ENCODE results near the gene NDE1. TPM values are rescaled to one million over a fixed set of nuclear protein-coding genes. Genes with fewer than 3 reads are reported as not detected.
"Not testable (repeated sequence)": the region's sequence is repeated elsewhere in the genome, so short reads cannot be mapped to it uniquely, and the experiment has no call there.

The NDE1 gene
- total RNA-seq, 1 donor from 2014 or later, result 12.5 TPM

GRCh38 chr16:15725641-15726240 is 75.7 kb downstream of the NDE1 start:
- Histone ChIP-seq H3K9me3 (ENCODE audit: control insufficient read depth in 3 of 3, low read length in 3 of 3) (no peaks in the 10 kb centered on the region), H3K27me3 (ENCODE audit: control insufficient read depth in 3 of 3, insufficient read depth in 3 of 3, low read length in 3 of 3) (no peaks in the 10 kb centered on the region), H3K4me1 (ENCODE audit: control insufficient read depth in 3 of 3, insufficient read depth in 3 of 3, low read length in 3 of 3) (no peaks in the 10 kb centered on the region), H3K27ac (ENCODE audit: low read depth, low read length) (no peak overlapping the region), H3K9ac (ENCODE audit: low read depth in 1 of 3, low read length in 3 of 3) (no peak overlapping the region), H3K4me3 (ENCODE audit: low read length in 3 of 3) (no peak overlapping the region), H3K36me3 (ENCODE audit: control insufficient read depth in 3 of 3, insufficient read depth in 3 of 3, low read length in 3 of 3) (peaks cover 18 to 25% (median 23%) of the 10 kb centered on the region in 3 donors)

DNA sequence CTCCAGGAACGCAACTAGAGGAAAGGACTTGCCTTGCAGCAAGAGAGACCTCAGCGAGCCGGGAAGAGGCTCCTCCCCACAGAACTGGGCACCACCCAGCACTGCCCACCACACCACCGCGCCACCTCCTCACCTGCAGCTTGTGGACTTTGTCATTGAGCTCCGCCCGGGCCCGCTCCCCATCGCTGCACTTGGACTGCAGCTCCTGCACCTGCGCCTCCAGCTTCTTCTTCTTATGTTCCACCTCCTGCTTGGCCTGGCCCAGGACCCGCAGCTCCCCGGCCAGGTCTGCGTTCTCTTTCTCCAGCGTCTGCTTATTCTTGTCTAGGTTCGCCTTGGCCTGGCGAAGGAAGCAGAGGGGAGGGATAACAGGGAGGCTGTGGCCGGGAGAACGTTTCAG is 76.7 kb downstream of the NDE1 start:
- no peaks in the 10 kb centered on the region for H3K4me1 ChIP-seq (ENCODE audit: control insufficient read depth in 3 of 3, insufficient read depth in 3 of 3, low read length in 3 of 3)
- H3K27me3 ChIP-seq (ENCODE audit: control insufficient read depth in 3 of 3, insufficient read depth in 3 of 3, low read length in 3 of 3), result no peaks in the 10 kb centered on the region
- no peaks in the 10 kb centered on the region for H3K9me3 ChIP-seq (ENCODE audit: control insufficient read depth in 3 of 3, low read length in 3 of 3)
- H3K9ac ChIP-seq (ENCODE audit: low read depth in 1 of 3, low read length in 3 of 3), result no peak overlapping the region
- no peak overlapping the region for H3K4me3 ChIP-seq (ENCODE audit: low read length in 3 of 3)
- no peak overlapping the region for H3K27ac ChIP-seq (ENCODE audit: low read depth, low read length)
- H3K36me3 ChIP-seq (ENCODE audit: control insufficient read depth in 3 of 3, insufficient read depth in 3 of 3, low read length in 3 of 3), result peaks cover 18 to 23% (median 21%) of the 10 kb centered on the region in 3 donors

- H3K9ac ChIP-seq (ENCODE audit: low read depth in 1 of 3, low read length in 3 of 3); H3K9me3 ChIP-seq (ENCODE audit: control insufficient read depth in 3 of 3, low read length in 3 of 3); H3K4me1 ChIP-seq (ENCODE audit: control insufficient read depth in 3 of 3, insufficient read depth in 3 of 3, low read length in 3 of 3); H3K4me3 ChIP-seq (ENCODE audit: low read length in 3 of 3); H3K27me3 ChIP-seq (ENCODE audit: control insufficient read depth in 3 of 3, insufficient read depth in 3 of 3, low read length in 3 of 3); H3K27ac ChIP-seq (ENCODE audit: low read depth, low read length): not testable (repeated sequence)
- H3K36me3 ChIP-seq (ENCODE audit: control insufficient read depth in 3 of 3, insufficient read depth in 3 of 3, low read length in 3 of 3), result peaks cover 18 to 21% (median 18%) of the 10 kb centered on the region in 3 donors
Measured at GRCh38 chr16:15727697-15728096, 77.7 kb downstream of the NDE1 start.

DNA sequence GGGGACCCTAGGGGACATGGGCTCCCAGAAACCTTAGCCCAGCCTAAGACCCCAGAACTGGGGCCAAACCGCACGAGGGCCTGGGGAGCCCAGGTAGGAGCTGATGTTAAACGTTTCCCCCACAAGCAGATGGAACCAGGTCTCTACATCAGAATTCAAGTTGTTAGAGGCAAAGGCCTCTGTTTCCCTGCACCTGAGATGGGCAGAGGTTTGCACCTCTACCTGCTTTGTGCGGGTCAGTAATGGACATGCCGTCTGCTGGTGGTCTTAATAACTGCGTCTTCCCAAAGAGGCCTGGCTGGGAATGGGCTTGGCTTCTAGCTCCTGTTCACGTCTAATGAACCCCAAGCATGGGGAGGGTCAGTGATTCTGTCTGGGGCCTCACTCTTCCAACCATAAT is 79.1 kb downstream of the NDE1 start:
- Histone ChIP-seq H3K27ac (ENCODE audit: low read depth, low read length) (no peak overlapping the region), H3K4me1 (ENCODE audit: control insufficient read depth in 3 of 3, insufficient read depth in 3 of 3, low read length in 3 of 3) (no peaks in the 10 kb centered on the region), H3K9ac (ENCODE audit: low read depth in 1 of 3, low read length in 3 of 3) (no peak overlapping the region), H3K9me3 (ENCODE audit: control insufficient read depth in 3 of 3, low read length in 3 of 3) (no peaks in the 10 kb centered on the region), H3K27me3 (ENCODE audit: control insufficient read depth in 3 of 3, insufficient read depth in 3 of 3, low read length in 3 of 3) (no peaks in the 10 kb centered on the region), H3K4me3 (ENCODE audit: low read length in 3 of 3) (no peak overlapping the region), H3K36me3 (ENCODE audit: control insufficient read depth in 3 of 3, insufficient read depth in 3 of 3, low read length in 3 of 3) (peaks cover 14 to 21% (median 18%) of the 10 kb centered on the region in 3 donors)

GRCh38 chr16:15732416-15732815 is 82.4 kb downstream of the NDE1 start:
- Histone ChIP-seq H3K27ac (ENCODE audit: low read depth, low read length) (no peak overlapping the region), H3K9me3 (ENCODE audit: control insufficient read depth in 3 of 3, low read length in 3 of 3) (no peaks in the 10 kb centered on the region), H3K4me3 (ENCODE audit: low read length in 3 of 3) (no peak overlapping the region), H3K36me3 (ENCODE audit: control insufficient read depth in 3 of 3, insufficient read depth in 3 of 3, low read length in 3 of 3) (peaks cover 2 to 11% (median 9%) of the 10 kb centered on the region in 3 donors), H3K4me1 (ENCODE audit: control insufficient read depth in 3 of 3, insufficient read depth in 3 of 3, low read length in 3 of 3) (no peaks in the 10 kb centered on the region), H3K27me3 (ENCODE audit: control insufficient read depth in 3 of 3, insufficient read depth in 3 of 3, low read length in 3 of 3) (no peaks in the 10 kb centered on the region), H3K9ac (ENCODE audit: low read depth in 1 of 3, low read length in 3 of 3) (no peak overlapping the region)

GRCh38 chr16:15735610-15736009 is 85.6 kb downstream of the NDE1 start:
- Histone ChIP-seq H3K27ac (ENCODE audit: low read depth, low read length) (no peak overlapping the region), H3K4me1 (ENCODE audit: control insufficient read depth in 3 of 3, insufficient read depth in 3 of 3, low read length in 3 of 3) (no peaks in the 10 kb centered on the region), H3K36me3 (ENCODE audit: control insufficient read depth in 3 of 3, insufficient read depth in 3 of 3, low read length in 3 of 3) (peaks cover 3 to 10% (median 9%) of the 10 kb centered on the region in 3 donors), H3K27me3 (ENCODE audit: control insufficient read depth in 3 of 3, insufficient read depth in 3 of 3, low read length in 3 of 3) (no peaks in the 10 kb centered on the region), H3K9ac (ENCODE audit: low read depth in 1 of 3, low read length in 3 of 3) (no peak overlapping the region), H3K9me3 (ENCODE audit: control insufficient read depth in 3 of 3, low read length in 3 of 3) (no peaks in the 10 kb centered on the region), H3K4me3 (ENCODE audit: low read length in 3 of 3) (no peak overlapping the region)

DNA sequence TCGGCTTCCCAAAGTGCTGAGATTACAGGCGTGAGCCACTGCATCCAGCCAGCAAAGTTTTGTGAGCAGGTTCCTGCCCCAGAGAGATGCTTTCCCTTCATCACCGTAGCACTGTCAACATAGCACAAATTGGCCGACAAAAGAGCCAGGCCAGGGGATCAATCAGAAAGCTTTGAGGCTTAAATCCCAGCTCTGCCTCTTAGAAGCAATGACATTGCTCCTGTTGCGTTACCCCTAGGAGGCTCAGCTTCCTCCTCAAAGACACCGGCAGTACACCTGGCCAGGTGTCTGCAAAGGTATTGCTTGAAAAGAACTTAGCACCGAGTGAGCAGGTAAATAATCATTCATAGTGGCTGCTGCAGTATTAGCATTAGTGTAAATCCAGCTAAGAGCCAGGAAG is 86.5 kb downstream of the NDE1 start:
- Histone ChIP-seq H3K27ac (ENCODE audit: low read depth, low read length) (no peak overlapping the region), H3K27me3 (ENCODE audit: control insufficient read depth in 3 of 3, insufficient read depth in 3 of 3, low read length in 3 of 3) (no peaks in the 10 kb centered on the region), H3K36me3 (ENCODE audit: control insufficient read depth in 3 of 3, insufficient read depth in 3 of 3, low read length in 3 of 3) (peaks cover 9 to 18% (median 11%) of the 10 kb centered on the region in 3 donors), H3K4me3 (ENCODE audit: low read length in 3 of 3) (no peak overlapping the region), H3K9me3 (ENCODE audit: control insufficient read depth in 3 of 3, low read length in 3 of 3) (no peaks in the 10 kb centered on the region), H3K4me1 (ENCODE audit: control insufficient read depth in 3 of 3, insufficient read depth in 3 of 3, low read length in 3 of 3) (no peaks in the 10 kb centered on the region), H3K9ac (ENCODE audit: low read depth in 1 of 3, low read length in 3 of 3) (no peak overlapping the region)

- Histone ChIP-seq H3K27me3 (ENCODE audit: control insufficient read depth in 3 of 3, insufficient read depth in 3 of 3, low read length in 3 of 3) (no peaks in the 10 kb centered on the region), H3K9me3 (ENCODE audit: control insufficient read depth in 3 of 3, low read length in 3 of 3) (no peaks in the 10 kb centered on the region), H3K9ac (ENCODE audit: low read depth in 1 of 3, low read length in 3 of 3) (no peak overlapping the region), H3K27ac (ENCODE audit: low read depth, low read length) (no peak overlapping the region), H3K4me3 (ENCODE audit: low read length in 3 of 3) (no peak overlapping the region), H3K36me3 (ENCODE audit: control insufficient read depth in 3 of 3, insufficient read depth in 3 of 3, low read length in 3 of 3) (peaks cover 9 to 20% (median 11%) of the 10 kb centered on the region in 3 donors), H3K4me1 (ENCODE audit: control insufficient read depth in 3 of 3, insufficient read depth in 3 of 3, low read length in 3 of 3) (no peaks in the 10 kb centered on the region)
Measured at GRCh38 chr16:15737140-15737644, 87.1 kb downstream of the NDE1 start.

DNA sequence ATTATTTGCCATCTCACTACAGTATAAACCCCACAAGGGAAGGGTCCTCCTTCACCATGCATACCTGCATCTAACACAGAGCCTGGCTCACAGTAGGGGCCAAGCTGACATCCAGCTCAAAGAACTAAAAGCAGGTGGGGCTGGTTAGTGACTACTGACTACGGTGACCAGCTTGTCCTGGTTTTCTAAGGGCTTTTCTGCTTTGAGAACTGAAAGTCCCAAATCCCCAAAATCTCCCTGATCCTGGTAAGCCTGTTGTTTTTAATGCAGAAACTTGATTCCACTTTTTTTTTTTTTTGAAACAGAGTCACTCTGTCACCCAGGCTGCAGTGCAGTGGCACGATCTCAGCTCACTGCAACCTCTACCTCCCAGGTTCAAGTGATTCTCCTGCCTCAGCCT is 89.4 kb downstream of the NDE1 start:
- H3K27ac ChIP-seq (ENCODE audit: low read depth, low read length), result no peak overlapping the region
- no peaks in the 10 kb centered on the region for H3K9me3 ChIP-seq (ENCODE audit: control insufficient read depth in 3 of 3, low read length in 3 of 3)
- no peaks in the 10 kb centered on the region for H3K27me3 ChIP-seq (ENCODE audit: control insufficient read depth in 3 of 3, insufficient read depth in 3 of 3, low read length in 3 of 3)
- no peaks in the 10 kb centered on the region for H3K4me1 ChIP-seq (ENCODE audit: control insufficient read depth in 3 of 3, insufficient read depth in 3 of 3, low read length in 3 of 3)
- no peak overlapping the region for H3K9ac ChIP-seq (ENCODE audit: low read depth in 1 of 3, low read length in 3 of 3)
- H3K4me3 ChIP-seq (ENCODE audit: low read length in 3 of 3), result no peak overlapping the region
- H3K36me3 ChIP-seq (ENCODE audit: control insufficient read depth in 3 of 3, insufficient read depth in 3 of 3, low read length in 3 of 3), result peaks cover 9 to 17% (median 11%) of the 10 kb centered on the region in 3 donors

- peaks cover 9 to 17% (median 11%) of the 10 kb centered on the region in 3 donors for H3K36me3 ChIP-seq (ENCODE audit: control insufficient read depth in 3 of 3, insufficient read depth in 3 of 3, low read length in 3 of 3)
- no peak overlapping the region for H3K9ac ChIP-seq (ENCODE audit: low read depth in 1 of 3, low read length in 3 of 3)
- H3K9me3 ChIP-seq (ENCODE audit: control insufficient read depth in 3 of 3, low read length in 3 of 3), result no peaks in the 10 kb centered on the region
- no peak overlapping the region for H3K27ac ChIP-seq (ENCODE audit: low read depth, low read length)
- H3K27me3 ChIP-seq (ENCODE audit: control insufficient read depth in 3 of 3, insufficient read depth in 3 of 3, low read length in 3 of 3), result no peaks in the 10 kb centered on the region
- no peak overlapping the region for H3K4me3 ChIP-seq (ENCODE audit: low read length in 3 of 3)
- no peaks in the 10 kb centered on the region for H3K4me1 ChIP-seq (ENCODE audit: control insufficient read depth in 3 of 3, insufficient read depth in 3 of 3, low read length in 3 of 3)
Measured at GRCh38 chr16:15739950-15740349, 89.9 kb downstream of the NDE1 start.

Data from skeletal muscle tissue (tissue), 4 donors.